OCI-LY7 (cell line): ENCODE measurements around the gene C2CD4B.

Experiments
- CTCF ChIP-seq: fragments of 200-600 bp; sonication (generic); conservative IDR thresholded peaks from 2 replicates; pipeline ENCODE4 v1.5.1; 2014; ENCODE audit warnings: mild to moderate bottlenecking, antibody characterized with exemption, low read length, moderate library complexity, mixed read lengths
- EZH2phosphoT487 ChIP-seq: fragments of 200-600 bp; sonication (generic); IDR thresholded peaks from 2 replicates; pipeline ENCODE4 v1.6.1; 2018; ENCODE audit warnings: low read depth, borderline replicate concordance, mild to moderate bottlenecking, mixed run types, antibody characterized with exemption, low read length, moderate library complexity, mixed read lengths

- no peak for TF ChIP-seq CTCF
- TF ChIP-seq EZH2phosphoT487 = no peak
These were observed 44.7 kb upstream of the C2CD4B start for GRCh38 chr15:62209821-62210220.
